PC-9 (cell line): ENCODE data around the gene SNRPD2. TPM values are rescaled to one million over a fixed set of nuclear protein-coding genes. Genes with fewer than 3 reads are reported as not detected.

Source experiments
- BruUV-seq: library from RNA; stranded (reverse); fragments of 400-500 nt; replicated peaks from 2 replicates; lab custom pipeline; 2021; lab: Mats Ljungman, UMichigan
- CTCF ChIA-PET: fragments of 300-600 bp; sonication (Branson Sonifier 250); formaldehyde crosslinking; loops from one replicate; lab custom pipeline; 2022; ENCODE audit warnings: antibody characterized with exemption; lab: Charles Lee
- POLR2A ChIA-PET: fragments of 300-600 bp; sonication (Branson Sonifier 250); formaldehyde crosslinking; loops from one replicate; lab custom pipeline; 2022; ENCODE audit warnings: antibody characterized with exemption; ENCODE audit not compliant: unreplicated experiment; lab: Charles Lee
- DNase-seq, 2 experiments: peaks; one replicate each; pipeline versions ENCODE4 v3.0.0 to v3.0.0-alpha.2; 2015 to 2022; ENCODE audit warnings: mixed read lengths in 1 of 2
- H2AFZ ChIP-seq: fragments of 200-600 bp; sonication (generic); 2 replicates; pipeline ENCODE4 v1.8.1; 2017; ENCODE audit warnings: antibody characterized with exemption
- H3F3A ChIP-seq: fragments of 200-600 bp; sonication (generic); 2 replicates; pipeline ENCODE4 v1.8.1; 2017; ENCODE audit warnings: antibody characterized with exemption, mild to moderate bottlenecking, low read depth; ENCODE audit not compliant: insufficient read depth
- H3K27ac ChIP-seq: fragments of 200-600 bp; sonication (generic); 2 replicates; pipeline ENCODE4 v1.6.1; 2016; ENCODE audit warnings: mixed run types
- H3K27me3 ChIP-seq: fragments of 200-600 bp; sonication (generic); 2 replicates; pipeline ENCODE4 v1.6.1; 2016; ENCODE audit warnings: low read depth, mixed run types; ENCODE audit not compliant: insufficient read depth
- H3K36me3 ChIP-seq: fragments of 200-600 bp; sonication (generic); 2 replicates; pipeline ENCODE4 v1.6.1; 2016; ENCODE audit warnings: low read depth, mixed run types
- H3K4me1 ChIP-seq: fragments of 200-600 bp; sonication (generic); replicated peaks from 2 replicates; pipeline ENCODE4 v1.6.1; 2016; ENCODE audit warnings: mixed run types; ENCODE audit not compliant: insufficient read depth
- H3K4me2 ChIP-seq: fragments of 200-600 bp; sonication (generic); 2 replicates; pipeline ENCODE4 v1.6.1; 2017; ENCODE audit warnings: mixed run types
- H3K4me3 ChIP-seq: fragments of 200-600 bp; sonication (generic); 2 replicates; pipeline ENCODE4 v1.6.1; 2016; ENCODE audit warnings: mixed run types
- H3K79me2 ChIP-seq: fragments of 200-600 bp; sonication (generic); 2 replicates; pipeline ENCODE4 v1.6.1; 2017; ENCODE audit warnings: low read depth, mixed run types
- H3K9me2 ChIP-seq: fragments of 200-600 bp; sonication (generic); 2 replicates; pipeline ENCODE4 v1.8.1; 2017; ENCODE audit warnings: mild to moderate bottlenecking; ENCODE audit not compliant: insufficient read depth
- H3K9me3 ChIP-seq: fragments of 200-600 bp; sonication (generic); 2 replicates; pipeline ENCODE4 v1.8.1; 2016; ENCODE audit warnings: low read depth; ENCODE audit not compliant: insufficient read depth
- H4K20me1 ChIP-seq: fragments of 200-600 bp; sonication (generic); 2 replicates; pipeline ENCODE4 v1.8.1; 2017; ENCODE audit not compliant: insufficient read depth
- CTCF ChIP-seq: fragments of 200-600 bp; sonication (generic); conservative IDR thresholded peaks from 2 replicates; pipeline ENCODE4 v1.6.1; 2017; ENCODE audit warnings: mixed run types, antibody characterized with exemption, mild to moderate bottlenecking, moderate library complexity
- EZH2 ChIP-seq: fragments of 200-600 bp; sonication (generic); IDR thresholded peaks from 2 replicates; pipeline ENCODE4 v1.8.0; 2017; ENCODE audit warnings: antibody characterized with exemption, low read depth
- intact Hi-C: fragments of 100-400 bp; cut with micrococcal nuclease; formaldehyde crosslinking; loops from one replicate; pipeline ENCODE4 v1.10.0; 2022; ENCODE audit not compliant: unreplicated experiment
- total RNA-seq: library from RNA; stranded (reverse); gene quantifications from 2 replicates; pipeline ENCODE4 v1.2.3, GENCODE V29; 2021

Gene SNRPD2
- total RNA-seq, 1 experiment from 2014 or later = 740 TPM

GRCh38 chr19:45711851-45712698, 20.3 kb upstream of the SNRPD2 start:
- Histone ChIP-seq H2AFZ (no peak overlapping the region), H3K4me3 (no peak overlapping the region), H4K20me1 (peaks cover 15% of the 10 kb centered on the region), H3K9me2 (no peaks in the 10 kb centered on the region), H3F3A (peaks cover 31% of the 10 kb centered on the region), H3K79me2 (peaks cover 69% of the 10 kb centered on the region), H3K27ac (no peak overlapping the region), H3K27me3 (no peaks in the 10 kb centered on the region), H3K4me1 (peaks cover 9% of the 10 kb centered on the region), H3K36me3 (no peaks in the 10 kb centered on the region), H3K4me2 (no peak overlapping the region), H3K9me3 (no peaks in the 10 kb centered on the region)
- POLR2A ChIA-PET = interaction anchor here (0.7 kb wide), 1 partner anchor 28 kb away, joined by 3 read pairs; no protein-coding TSS in a partner anchor
- intact Hi-C loops = no loop called here
- no peak for DNase-seq
- BruUV-seq = no TSS peak
- no peak for TF ChIP-seq CTCF
- TF ChIP-seq EZH2 = no peak
- CTCF ChIA-PET = no interaction called here

GRCh38 chr19:45710356-45711130, 18.8 kb upstream of the SNRPD2 start:
- ChIA-PET POLR2A (no interaction called here), CTCF (interaction anchor here (0.6 kb wide), 2 partner anchors 19 to 306 kb away, joined by 4 to 6 read pairs; no protein-coding TSS in a partner anchor)
- intact Hi-C loops = no loop called here
- peaks cover 44% of the 10 kb centered on the region for H3F3A ChIP-seq
- H3K79me2 ChIP-seq = peaks cover 54% of the 10 kb centered on the region
- H3K9me3 ChIP-seq = no peaks in the 10 kb centered on the region
- no peaks in the 10 kb centered on the region for H3K9me2 ChIP-seq
- no peaks in the 10 kb centered on the region for H3K36me3 ChIP-seq
- BruUV-seq = no TSS peak
- no peak for TF ChIP-seq EZH2
- no peak for TF ChIP-seq CTCF
- H4K20me1 ChIP-seq = peaks cover 15% of the 10 kb centered on the region
- no peak overlapping the region for H3K4me3 ChIP-seq
- H3K27me3 ChIP-seq = no peaks in the 10 kb centered on the region
- H3K27ac ChIP-seq = no peak overlapping the region
- H3K4me2 ChIP-seq = no peak overlapping the region
- no peak for DNase-seq
- no peak overlapping the region for H2AFZ ChIP-seq
- no peaks in the 10 kb centered on the region for H3K4me1 ChIP-seq

- no peak overlapping the region for H3K4me3 ChIP-seq
- H3K9me3 ChIP-seq = no peaks in the 10 kb centered on the region
- DNase-seq = no peak
- H3K4me2 ChIP-seq = no peak overlapping the region
- H3K9me2 ChIP-seq = no peaks in the 10 kb centered on the region
- peaks cover 6% of the 10 kb centered on the region; the same call in 1 of the 2 replicates for H4K20me1 ChIP-seq
- no peak for TF ChIP-seq EZH2
- H3F3A ChIP-seq = peaks cover 66% of the 10 kb centered on the region
- H3K27ac ChIP-seq = no peak overlapping the region
- BruUV-seq = no TSS peak
- H3K4me1 ChIP-seq = no peaks in the 10 kb centered on the region
- intact Hi-C loops = no loop called here
- H3K79me2 ChIP-seq = peaks cover 7% of the 10 kb centered on the region; the same call in 1 of the 2 replicates
- no peaks in the 10 kb centered on the region; the same call in 1 of the 2 replicates for H3K36me3 ChIP-seq
- H2AFZ ChIP-seq = no peak overlapping the region
- no peaks in the 10 kb centered on the region for H3K27me3 ChIP-seq
- ChIA-PET CTCF (no interaction called here), POLR2A (no interaction called here)
These were observed 14.1 kb upstream of the SNRPD2 start for GRCh38 chr19:45705710-45706415.
